Liver (tissue), 3 donors: ENCODE results near the gene SYNJ2.

Experiments
- EGR1 ChIP-seq, 2 donors: IDR thresholded peaks; 2 replicates each; pipeline ENCODE4 v1.6.1; 2016 to 2018; ENCODE audit warnings: antibody characterized with exemption in 2 of 2, low read depth in 2 of 2
- JUND ChIP-seq, 2 donors: IDR thresholded peaks; 2 replicates each; pipeline ENCODE4 v1.6.1; 2016; ENCODE audit warnings: antibody characterized with exemption in 2 of 2
- RAD21 ChIP-seq, 2 donors: IDR thresholded peaks; 2 replicates each; pipeline ENCODE4 v1.6.1; 2016; ENCODE audit warnings: antibody characterized with exemption in 2 of 2, mild to moderate bottlenecking in 2 of 2
- RXRA ChIP-seq, 2 donors: IDR thresholded peaks; 2 replicates each; pipeline ENCODE4 v1.6.1; 2017 to 2018; ENCODE audit warnings: antibody characterized with exemption in 2 of 2, mild to moderate bottlenecking in 1 of 2
- TAF1 ChIP-seq: conservative IDR thresholded peaks from 2 replicates; pipeline ENCODE4 v1.6.1; 2016; ENCODE audit warnings: antibody characterized with exemption, mild to moderate bottlenecking
- TF ChIP-seq, protein P1 (sequence below): fragments of 150-350 bp; IDR thresholded peaks from 2 replicates; pipeline ENCODE4 v1.5.1; 2017; ENCODE audit warnings: improper control_type of control experiment, low read depth, low read length; ENCODE audit not compliant: missing input control
- TF ChIP-seq, protein P2 (sequence below): IDR thresholded peaks from 2 replicates; pipeline ENCODE4 v1.6.1; 2016; ENCODE audit warnings: antibody characterized with exemption
- donor health status: healthy.
- donor health status: healthy.

DNA sequence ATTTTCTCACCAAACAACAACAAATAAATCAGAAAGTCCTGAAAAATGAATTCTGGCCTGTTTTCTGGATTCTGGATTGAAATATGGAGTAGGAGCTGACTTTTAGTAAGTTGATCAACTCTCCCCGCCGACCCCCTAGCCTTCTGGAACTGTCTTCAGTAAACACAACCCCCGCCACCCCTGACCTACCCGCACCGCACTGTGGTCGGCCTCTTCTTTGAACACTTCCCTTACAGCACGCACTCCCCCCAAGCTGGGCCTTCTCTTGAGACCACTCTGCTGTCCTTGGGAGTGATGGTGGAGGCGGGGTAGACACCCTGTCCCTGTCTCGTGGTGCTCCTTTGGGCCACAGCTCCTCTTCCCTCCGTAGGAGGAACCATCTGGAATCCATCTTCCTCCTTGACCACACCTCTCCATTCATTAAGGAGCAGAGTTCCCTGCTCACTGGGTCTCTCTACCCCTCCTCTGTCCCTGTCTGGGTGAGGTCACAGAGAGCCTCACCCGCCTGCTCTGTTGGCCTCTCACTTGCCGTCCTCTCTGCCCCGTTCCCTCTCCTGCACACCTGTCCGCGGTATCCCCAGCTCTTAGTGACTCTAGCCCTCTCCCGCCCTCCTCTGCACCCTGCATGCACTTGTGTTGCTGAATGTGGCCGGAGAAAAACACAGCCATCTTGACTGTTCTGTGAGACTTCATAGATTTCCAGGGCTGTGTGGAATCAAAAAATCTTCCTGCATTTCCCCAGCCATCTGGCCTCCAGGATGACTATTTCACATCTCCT is 19.1 kb downstream of the SYNJ2 start:
- TF ChIP-seq EGR1 (IDR thresholded peaks at IDR 0.05; ENCODE audit: low read depth in 2 of 2) (no peak), RAD21 (IDR thresholded peaks at IDR 0.05) (no peak), RXRA (IDR thresholded peaks at IDR 0.05) (no peak), JUND (IDR thresholded peaks at IDR 0.05) (no peak), TAF1 (no peak)
- TF ChIP-seq, protein P1, sequence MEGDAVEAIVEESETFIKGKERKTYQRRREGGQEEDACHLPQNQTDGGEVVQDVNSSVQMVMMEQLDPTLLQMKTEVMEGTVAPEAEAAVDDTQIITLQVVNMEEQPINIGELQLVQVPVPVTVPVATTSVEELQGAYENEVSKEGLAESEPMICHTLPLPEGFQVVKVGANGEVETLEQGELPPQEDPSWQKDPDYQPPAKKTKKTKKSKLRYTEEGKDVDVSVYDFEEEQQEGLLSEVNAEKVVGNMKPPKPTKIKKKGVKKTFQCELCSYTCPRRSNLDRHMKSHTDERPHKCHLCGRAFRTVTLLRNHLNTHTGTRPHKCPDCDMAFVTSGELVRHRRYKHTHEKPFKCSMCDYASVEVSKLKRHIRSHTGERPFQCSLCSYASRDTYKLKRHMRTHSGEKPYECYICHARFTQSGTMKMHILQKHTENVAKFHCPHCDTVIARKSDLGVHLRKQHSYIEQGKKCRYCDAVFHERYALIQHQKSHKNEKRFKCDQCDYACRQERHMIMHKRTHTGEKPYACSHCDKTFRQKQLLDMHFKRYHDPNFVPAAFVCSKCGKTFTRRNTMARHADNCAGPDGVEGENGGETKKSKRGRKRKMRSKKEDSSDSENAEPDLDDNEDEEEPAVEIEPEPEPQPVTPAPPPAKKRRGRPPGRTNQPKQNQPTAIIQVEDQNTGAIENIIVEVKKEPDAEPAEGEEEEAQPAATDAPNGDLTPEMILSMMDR: no peak
- TF ChIP-seq, protein P2, sequence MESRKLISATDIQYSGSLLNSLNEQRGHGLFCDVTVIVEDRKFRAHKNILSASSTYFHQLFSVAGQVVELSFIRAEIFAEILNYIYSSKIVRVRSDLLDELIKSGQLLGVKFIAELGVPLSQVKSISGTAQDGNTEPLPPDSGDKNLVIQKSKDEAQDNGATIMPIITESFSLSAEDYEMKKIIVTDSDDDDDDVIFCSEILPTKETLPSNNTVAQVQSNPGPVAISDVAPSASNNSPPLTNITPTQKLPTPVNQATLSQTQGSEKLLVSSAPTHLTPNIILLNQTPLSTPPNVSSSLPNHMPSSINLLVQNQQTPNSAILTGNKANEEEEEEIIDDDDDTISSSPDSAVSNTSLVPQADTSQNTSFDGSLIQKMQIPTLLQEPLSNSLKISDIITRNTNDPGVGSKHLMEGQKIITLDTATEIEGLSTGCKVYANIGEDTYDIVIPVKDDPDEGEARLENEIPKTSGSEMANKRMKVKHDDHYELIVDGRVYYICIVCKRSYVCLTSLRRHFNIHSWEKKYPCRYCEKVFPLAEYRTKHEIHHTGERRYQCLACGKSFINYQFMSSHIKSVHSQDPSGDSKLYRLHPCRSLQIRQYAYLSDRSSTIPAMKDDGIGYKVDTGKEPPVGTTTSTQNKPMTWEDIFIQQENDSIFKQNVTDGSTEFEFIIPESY: no peak
